Raji (cell line): ENCODE results near the gene DHDDS.

Experiments used
- POLR2A ChIP-seq: IDR thresholded peaks from 2 replicates; pipeline ENCODE4 v1.6.1; 2011; ENCODE audit warnings: low read depth, low read length, control low read depth; ENCODE audit not compliant: insufficient read depth

The DHDDS gene

GRCh38 chr1:26410706-26411623 is 21.2 kb upstream of the DHDDS start, which contains the start of gene LIN28A:
LIN28A (plus strand) TSS chr1:26410817; CDS start chr1:26410892, 75 bp downstream.
- no peak for TF ChIP-seq POLR2A

- TF ChIP-seq POLR2A = no peak
These were observed 20.5 kb upstream of the DHDDS start for GRCh38 chr1:26411624-26412074.

- TF ChIP-seq POLR2A = no peak
These were observed 19.8 kb upstream of the DHDDS start for GRCh38 chr1:26412180-26412840.

GRCh38 chr1:26413031-26413430 is 19.1 kb upstream of the DHDDS start:
- no peak for TF ChIP-seq POLR2A

GRCh38 chr1:26417111-26417759 is 14.9 kb upstream of the DHDDS start:
- no peak for TF ChIP-seq POLR2A

GRCh38 chr1:26418865-26419349 is 13.2 kb upstream of the DHDDS start:
- no peak for TF ChIP-seq POLR2A

- TF ChIP-seq POLR2A = no peak
These were observed 12.6 kb upstream of the DHDDS start for GRCh38 chr1:26419494-26419893.

GRCh38 chr1:26429721-26430120 is 2.4 kb upstream of the DHDDS start:
- TF ChIP-seq POLR2A = no peak

- TF ChIP-seq POLR2A = no peak
These were observed 672 bp downstream of the DHDDS start for GRCh38 chr1:26432793-26433192.

- TF ChIP-seq POLR2A = no peak
These were observed 2.1 kb downstream of the DHDDS start for GRCh38 chr1:26434161-26434752.

GRCh38 chr1:26438041-26438440 is 5.9 kb downstream of the DHDDS start:
- TF ChIP-seq POLR2A = no peak

- TF ChIP-seq POLR2A = no peak
These were observed 8.1 kb downstream of the DHDDS start for GRCh38 chr1:26440259-26440658.

- no peak for TF ChIP-seq POLR2A
These were observed 17.7 kb downstream of the DHDDS start for GRCh38 chr1:26449868-26450267.

- no peak for TF ChIP-seq POLR2A
These were observed 18.8 kb downstream of the DHDDS start for GRCh38 chr1:26450908-26451307.
